GM19351 (cell line): ENCODE data around the gene TLN1.

Source experiments
- ATAC-seq: cut with Tn5 transposase; IDR thresholded peaks from one replicate; pipeline ENCODE4 v1.9.1; 2021; ENCODE audit warnings: mild to moderate bottlenecking, moderate library complexity; ENCODE audit not compliant: unreplicated experiment

The TLN1 gene

GRCh38 chr9:35650341-35651158 is 81.4 kb downstream of the TLN1 start, which contains the start of gene SIT1:
Gene SIT1 (minus strand): TSS chr9:35650931. CDS start chr9:35650853, 78 bp downstream.
- no peak for ATAC-seq

- ATAC-seq: no peak
Measured at GRCh38 chr9:35649431-35650340, 82.3 kb downstream of the TLN1 start.
